Hematopoietic multipotent progenitor cell treated with erythropoietin and hydrocortisone succinate and interleukin-3 and kit ligand, for 15 days (in vitro differentiated cells): ENCODE measurements around the gene RAB1B.
"Not testable (repeated sequence)": the region's sequence is repeated elsewhere in the genome, so short reads cannot be mapped to it uniquely, and the experiment has no call there.

Source experiments
- DNase-seq: peaks from one replicate; pipeline ENCODE4 v3.0.0-alpha.2; 2015; ENCODE audit warnings: low spot score

The RAB1B gene

DNA sequence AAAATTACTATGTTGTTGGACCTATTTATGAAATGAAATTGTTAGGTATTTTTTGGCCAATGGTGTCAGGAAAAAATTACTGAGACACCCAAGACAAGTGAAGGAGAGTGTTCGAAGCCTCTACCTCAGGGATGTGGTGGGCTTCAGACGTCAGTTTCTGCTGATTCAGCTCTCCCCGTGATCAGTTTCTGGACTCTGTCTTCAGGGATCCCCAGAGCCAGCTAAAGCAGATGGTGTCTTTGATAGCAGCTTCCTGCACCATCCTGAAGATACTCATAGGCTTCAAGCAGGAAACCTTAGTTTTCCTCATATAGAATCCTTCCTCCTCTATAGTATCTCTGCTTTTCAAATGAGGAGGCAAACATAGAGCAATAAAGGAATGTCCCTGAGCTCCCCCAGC, 41.0 kb downstream of the RAB1B start:
- no peak for DNase-seq

GRCh38 chr11:66310324-66310723, 41.9 kb downstream of the RAB1B start:
- DNase-seq: no peak

- DNase-seq: not testable (repeated sequence)
These were observed 42.5 kb downstream of the RAB1B start for GRCh38 chr11:66310803-66311440.

GRCh38 chr11:66311470-66311964, 43.1 kb downstream of the RAB1B start:
- no peak for DNase-seq

DNA sequence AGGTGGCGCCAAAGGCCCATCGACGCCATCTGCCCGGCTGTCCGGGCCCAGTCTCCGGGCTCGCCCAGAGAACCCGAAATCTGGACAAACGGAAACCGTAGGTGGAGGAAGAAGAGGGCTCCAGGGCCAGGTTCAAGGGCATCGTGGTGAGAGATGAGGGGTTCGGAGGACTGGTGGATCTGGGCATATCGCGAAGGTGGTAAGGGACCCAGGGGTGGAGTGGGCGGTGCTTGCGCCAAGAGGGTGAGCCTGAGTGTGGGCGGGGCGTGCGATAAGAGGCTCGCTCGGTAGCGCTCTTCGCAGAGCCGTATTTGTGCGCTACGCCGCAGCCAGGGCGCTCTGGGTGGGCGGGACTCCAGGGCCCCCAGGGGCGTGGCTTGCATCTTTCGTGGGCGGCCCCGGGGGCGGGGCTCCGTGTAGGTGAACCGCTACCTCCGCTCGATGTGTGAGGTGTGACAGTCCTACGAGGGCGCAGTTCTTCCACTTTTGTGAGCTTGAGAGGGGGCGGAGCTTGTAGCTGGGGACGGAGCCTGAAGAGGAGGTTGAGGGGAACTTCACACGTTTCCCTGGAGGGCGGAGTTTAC, 43.6 kb downstream of the RAB1B start:
- peak; percentile 96 for DNase-seq

DNA sequence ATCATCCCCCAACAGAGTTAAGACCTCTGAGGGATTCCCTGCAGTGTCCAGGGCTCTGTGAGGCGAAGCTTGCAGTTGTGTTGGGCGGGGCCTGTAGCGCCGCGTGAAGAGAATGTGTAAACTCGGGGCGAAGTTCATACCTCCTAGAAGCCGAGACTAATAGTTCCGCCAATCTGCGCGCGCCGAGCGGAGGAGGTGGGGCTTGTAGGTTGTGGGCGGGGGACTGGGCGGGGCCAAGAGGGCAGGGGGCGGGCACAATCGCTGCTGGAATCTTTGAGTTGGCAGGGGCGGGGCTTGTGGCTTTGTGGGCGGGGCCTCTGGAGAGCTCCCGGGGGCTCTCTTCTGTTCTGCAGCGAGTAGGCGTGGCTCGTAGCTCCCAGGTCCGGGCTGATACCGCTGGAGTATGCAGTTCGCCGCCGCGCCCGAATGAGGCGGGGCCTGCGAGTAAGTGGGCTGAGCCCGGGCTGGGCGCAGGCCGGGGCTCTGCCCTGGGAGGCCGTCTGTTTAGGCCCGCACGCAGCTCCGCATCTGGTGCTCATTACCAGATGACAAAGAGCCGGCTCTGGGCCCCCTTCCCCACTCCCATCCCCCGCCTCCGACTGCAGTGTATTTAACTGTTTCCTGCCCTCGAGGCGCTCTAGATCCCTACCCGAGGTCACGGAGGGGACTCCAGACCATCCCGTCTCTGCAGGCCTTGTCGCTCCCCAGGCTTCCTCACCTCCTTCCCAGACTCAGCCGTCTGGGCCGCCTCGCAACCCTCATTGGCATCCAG, 44.3 kb downstream of the RAB1B start:
- DNase-seq: peak; percentile 98

DNA sequence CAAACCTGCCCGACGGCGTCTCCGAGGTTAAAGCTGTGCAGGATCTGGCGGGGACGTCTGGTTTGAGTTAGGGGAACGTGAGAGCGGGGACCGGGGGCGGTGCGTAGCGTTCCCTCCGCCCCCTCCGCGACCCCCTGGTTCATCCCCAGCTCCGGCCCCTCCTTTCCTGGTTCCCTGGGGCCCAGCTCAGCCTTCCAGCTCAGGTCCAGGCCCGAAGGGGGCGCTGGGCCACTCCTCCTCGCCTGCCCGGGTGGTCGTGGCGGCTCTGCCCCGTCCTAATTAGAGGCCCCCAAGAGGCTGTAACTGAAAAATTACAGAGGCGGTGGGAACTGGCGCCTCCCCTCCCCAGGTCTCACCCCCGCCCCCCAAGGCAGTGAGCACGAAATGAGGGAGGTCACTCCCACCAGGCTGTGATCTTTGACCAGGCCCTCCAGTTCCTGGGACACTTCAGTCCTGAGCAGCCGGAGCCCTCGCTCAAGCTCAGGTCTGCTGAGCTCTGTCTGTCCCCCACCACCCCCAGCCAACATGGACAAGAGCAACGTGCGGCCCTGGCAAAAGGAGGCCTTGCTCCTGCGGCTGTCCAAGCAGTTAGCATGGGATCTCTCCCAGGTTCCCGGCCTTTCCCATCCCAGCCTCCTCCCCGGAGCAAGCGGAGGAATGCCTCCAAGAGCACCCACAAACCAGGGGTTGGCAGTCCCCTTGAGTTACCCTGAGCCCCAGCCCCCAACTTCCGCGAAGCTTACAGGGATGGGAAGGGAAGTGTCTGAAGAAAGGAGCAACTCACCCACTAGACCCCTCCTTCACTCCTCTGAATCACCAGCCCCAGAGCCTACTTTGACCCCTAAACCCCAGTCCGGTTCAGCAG, 45.1 kb downstream of the RAB1B start:
- no peak for DNase-seq

DNA sequence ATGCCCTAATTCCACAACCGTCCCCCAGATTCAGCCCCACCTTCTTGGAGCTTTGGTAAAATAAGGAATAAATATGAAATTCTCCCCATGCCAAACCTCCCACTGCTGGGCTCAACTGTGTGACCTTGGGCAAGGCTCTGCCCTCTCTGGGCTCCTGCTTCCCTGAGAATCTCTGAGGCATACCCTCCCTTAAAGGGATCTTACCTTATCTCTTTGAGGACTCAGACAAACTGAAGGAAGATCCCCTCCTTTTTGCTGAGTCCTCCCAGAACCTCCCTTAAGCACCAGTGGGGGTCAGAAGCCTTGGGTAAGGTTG, 45.7 kb downstream of the RAB1B start:
- DNase-seq: no peak

DNA sequence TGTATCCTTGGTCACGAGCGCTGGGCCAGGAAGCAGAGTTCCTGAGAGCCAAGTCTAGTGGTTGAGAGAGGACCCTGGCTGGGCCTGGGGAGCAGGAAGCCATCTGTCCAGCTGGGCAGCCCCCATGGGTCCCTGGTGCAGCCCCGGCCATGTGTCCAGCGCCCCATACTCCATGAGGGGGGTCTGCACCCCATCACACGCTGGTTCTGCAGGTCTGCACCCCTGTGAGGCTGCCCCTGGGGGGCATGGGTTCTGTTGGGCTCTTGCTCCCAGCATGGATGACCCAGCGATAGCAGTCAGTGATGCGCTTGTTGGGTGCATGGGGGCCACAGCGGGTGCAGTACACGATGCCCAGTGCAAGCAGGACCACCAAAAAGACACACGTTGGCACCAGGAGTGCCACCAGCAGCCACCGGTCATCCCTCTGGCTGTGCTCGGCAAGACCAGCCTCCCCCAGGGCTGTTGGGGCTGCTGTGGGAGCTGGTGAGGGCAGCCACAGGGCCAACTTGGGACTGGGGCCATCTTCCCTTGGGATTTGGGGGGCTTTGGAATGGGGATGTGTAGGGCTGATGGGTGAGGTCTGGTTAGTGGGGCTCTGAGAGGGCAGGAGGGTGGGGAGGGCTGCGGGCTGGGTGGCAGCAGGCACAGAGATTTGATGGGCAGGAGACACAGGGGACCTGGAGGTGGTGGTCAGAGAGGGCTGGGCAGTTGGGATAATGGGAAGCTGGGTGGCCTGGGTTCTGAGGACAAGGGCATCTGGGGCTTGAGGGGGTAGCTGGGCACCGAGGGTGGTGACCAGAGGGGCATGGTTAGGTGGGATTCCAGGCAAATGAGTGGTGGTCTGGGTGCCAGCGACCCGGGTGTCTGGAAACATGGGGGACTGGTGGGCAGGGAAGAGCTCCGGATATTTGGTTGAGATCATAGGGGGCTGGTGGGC, 46.4 kb downstream of the RAB1B start:
- no peak for DNase-seq

- DNase-seq: no peak
These were observed 47.1 kb downstream of the RAB1B start for GRCh38 chr11:66315498-66315885.

GRCh38 chr11:66315921-66316811, 47.7 kb downstream of the RAB1B start:
- no peak for DNase-seq

DNA sequence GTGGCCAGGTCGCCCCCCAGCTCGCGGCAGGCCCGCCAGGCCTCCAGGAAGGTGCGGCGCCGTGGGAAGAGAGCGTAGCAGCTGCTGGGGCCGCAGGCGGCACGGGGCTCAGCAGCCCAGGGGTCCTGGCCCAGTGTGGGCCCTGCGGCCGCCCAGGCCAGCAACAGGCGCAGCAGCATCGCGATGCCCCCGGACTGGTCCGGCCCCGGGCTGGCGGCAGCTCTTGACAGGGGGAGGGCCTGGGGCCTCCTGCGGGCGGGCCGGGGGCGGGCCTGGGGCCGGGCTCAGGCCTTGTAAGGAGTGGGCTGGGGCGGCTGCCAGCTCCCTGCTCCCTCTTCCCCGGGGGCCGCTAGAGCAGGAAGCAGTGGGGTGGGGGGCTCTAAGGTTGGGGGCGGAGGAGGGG, 48.4 kb downstream of the RAB1B start, which contains the start of gene CD248:
Gene CD248, minus strand, starts transcription at position 196 of the 403 bp plus-strand sequence. Its CDS starts 17 bp downstream, at position 179.
- no peak for DNase-seq

DNA sequence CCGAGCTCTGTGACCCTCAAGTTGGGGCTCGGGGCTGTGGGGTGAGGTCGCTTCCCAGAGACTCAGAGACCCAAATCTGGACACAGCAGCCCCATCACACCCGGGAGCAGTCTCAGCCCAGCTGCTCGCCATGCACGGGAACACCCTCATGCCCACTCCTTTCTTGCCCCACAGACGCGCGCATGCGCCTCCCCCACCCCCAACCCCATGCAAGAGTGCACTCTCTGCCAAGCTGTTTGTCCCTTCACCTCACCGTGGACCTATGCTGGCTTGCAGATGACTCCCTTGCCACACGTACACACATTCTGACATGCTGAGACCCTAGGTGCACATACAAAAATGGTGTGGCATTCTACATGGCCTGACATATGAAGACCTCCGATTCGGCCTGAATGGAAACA, 48.9 kb downstream of the RAB1B start:
- DNase-seq: no peak

- no peak for DNase-seq
These were observed 49.5 kb downstream of the RAB1B start for GRCh38 chr11:66317723-66318599.

DNA sequence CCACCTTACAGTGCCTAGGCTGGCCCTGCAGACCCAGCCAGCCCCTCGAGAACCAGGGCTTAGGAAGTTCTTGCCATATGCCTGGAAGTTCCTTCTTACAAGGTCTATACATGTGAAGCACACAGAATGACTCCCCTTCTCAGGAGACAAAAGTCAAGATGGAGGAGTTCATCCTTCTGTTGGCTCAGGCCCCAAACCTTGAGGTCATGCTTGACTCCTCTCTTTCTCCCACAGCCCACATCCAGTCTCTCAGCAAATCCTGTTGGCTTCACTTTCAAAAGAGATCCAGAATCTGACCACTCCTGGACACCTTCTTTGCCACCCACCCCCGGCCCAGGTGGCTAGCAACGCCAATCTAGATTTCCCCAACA, 50.1 kb downstream of the RAB1B start:
- no peak for DNase-seq

DNA sequence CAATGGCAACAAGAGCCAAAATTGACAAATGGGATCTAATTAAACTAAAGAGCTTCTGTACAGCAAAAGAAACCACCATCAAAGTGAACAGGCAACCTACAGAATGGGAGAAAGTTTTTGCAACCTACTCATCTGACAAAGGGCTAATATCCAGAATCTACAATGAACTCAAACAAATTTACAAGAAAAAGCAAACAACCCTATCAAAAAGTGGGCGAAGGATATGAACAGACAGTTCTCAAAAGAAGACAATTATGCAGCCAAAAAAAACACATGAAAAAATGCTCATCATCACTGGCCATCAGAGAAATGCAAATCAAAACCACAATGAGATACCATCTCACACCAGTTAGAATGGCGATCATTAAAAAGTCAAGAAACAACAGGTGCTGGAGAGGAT, 51.9 kb downstream of the RAB1B start:
- DNase-seq: not testable (repeated sequence)

DNA sequence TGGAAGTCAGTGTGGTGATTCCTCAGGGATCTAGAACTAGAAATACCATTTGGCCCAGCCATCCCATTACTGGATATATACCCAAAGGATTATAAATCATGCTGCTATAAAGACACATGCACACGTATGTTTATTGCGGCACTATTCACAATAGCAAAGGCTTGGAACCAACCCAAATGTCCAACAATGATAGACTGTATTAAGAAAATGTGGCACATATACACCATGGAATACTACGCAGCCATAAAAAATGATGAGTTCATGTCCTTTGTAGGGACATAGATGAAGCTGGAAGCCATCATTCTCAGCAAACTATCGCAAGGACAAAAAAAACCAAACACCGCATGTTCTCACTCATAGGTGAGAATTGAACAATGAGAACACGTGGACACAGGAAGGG, 52.3 kb downstream of the RAB1B start:
- DNase-seq: not testable (repeated sequence)

GRCh38 chr11:66321606-66322005, 53.2 kb downstream of the RAB1B start:
- no peak for DNase-seq
